WI38 (cell line): ENCODE data around the gene PALD1.

Experiments used
- H3K4me3 ChIP-seq: 2 replicates; pipeline ENCODE4 v1.5.1; 2011; ENCODE audit warnings: low read depth, mild to moderate bottlenecking, control low read depth, low read length
- TF ChIP-seq, protein P1 (sequence below): IDR thresholded peaks from 2 replicates; pipeline ENCODE4 v1.5.1; 2012; ENCODE audit warnings: low read depth, mild to moderate bottlenecking, control low read depth, low read length

Gene PALD1

DNA sequence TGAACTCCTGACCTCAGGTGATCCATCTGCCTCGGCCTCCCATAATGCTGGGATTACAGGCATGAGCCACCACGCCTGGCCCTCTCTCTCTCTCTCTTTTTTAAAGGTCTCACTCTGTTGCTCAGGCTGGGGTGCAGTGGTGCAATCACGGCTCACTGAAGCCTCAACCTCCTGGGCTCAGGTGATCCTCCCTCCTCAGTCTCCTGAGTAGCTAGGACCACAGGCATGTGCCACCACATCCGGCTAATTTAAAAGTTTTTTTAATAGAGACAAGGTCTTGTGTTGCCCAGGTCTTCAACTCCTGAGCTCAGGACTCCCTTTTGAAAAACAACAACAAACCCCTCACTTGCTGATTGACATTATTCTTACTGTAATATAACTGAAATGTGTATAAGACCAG, 11.6 kb downstream of the PALD1 start:
- no peak overlapping the region for H3K4me3 ChIP-seq
- TF ChIP-seq, protein P1, sequence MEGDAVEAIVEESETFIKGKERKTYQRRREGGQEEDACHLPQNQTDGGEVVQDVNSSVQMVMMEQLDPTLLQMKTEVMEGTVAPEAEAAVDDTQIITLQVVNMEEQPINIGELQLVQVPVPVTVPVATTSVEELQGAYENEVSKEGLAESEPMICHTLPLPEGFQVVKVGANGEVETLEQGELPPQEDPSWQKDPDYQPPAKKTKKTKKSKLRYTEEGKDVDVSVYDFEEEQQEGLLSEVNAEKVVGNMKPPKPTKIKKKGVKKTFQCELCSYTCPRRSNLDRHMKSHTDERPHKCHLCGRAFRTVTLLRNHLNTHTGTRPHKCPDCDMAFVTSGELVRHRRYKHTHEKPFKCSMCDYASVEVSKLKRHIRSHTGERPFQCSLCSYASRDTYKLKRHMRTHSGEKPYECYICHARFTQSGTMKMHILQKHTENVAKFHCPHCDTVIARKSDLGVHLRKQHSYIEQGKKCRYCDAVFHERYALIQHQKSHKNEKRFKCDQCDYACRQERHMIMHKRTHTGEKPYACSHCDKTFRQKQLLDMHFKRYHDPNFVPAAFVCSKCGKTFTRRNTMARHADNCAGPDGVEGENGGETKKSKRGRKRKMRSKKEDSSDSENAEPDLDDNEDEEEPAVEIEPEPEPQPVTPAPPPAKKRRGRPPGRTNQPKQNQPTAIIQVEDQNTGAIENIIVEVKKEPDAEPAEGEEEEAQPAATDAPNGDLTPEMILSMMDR: no peak

DNA sequence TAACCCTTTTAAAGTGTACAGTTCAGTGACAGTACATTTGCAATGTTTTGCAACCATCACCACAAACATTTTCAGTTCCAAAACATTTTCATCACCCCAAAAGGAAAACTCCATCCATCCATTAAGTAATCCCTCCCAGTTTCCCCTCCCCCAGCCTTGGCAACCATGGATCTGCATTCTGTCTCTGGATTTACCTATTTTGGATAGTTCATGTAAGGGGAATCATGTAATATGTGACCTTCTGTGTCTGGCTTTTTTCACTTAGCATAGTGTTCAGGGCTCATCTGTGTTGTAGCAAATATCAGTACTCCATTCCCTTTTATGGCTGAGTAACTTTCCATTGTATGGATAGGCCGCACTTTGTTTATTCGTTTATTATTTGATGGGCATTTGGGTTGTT, 13.0 kb downstream of the PALD1 start:
- no peak overlapping the region for H3K4me3 ChIP-seq
- TF ChIP-seq, protein P1: no peak

DNA sequence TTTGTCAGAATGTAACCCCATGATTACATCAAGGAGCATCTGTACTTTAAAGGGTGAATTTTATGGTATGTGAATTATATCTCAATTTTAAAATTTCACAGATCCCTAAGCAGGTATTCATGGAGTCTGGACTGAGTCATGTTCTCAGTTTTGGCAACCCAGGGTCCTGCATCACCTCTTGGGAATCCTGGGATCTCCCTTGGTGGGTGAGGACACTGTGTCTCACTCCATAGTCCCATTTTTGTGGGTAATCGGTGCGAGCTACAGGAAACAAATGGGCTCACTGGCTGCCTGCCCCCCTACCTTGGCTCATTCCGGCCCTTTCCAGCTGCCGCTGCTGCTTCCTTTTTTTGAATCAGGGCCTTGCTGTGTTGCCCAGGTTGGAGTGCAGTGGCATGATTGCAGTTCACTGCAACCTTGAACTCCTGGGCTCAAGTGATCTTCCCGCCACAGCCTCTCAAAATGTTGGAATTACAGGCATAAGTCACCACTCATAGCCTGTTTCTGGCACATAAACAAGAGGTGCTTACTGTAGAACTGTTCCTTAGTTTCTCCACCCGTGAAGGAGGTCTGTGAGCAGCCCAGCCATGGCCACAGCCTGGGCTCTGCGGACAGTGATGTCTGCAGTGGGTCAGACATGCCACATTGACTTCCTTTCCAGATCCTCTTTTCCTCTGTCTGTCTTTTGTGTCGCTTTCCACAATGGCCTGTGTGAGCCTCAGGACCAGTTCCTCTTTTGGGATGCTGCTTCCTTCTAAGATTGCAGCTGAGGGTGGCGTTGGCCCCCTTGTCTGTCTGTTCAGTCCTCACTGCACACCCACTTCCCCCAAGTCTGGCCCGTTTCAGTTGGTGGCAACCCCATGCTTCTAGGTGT, 14.5 kb downstream of the PALD1 start:
- H3K4me3 ChIP-seq: no peak overlapping the region

DNA sequence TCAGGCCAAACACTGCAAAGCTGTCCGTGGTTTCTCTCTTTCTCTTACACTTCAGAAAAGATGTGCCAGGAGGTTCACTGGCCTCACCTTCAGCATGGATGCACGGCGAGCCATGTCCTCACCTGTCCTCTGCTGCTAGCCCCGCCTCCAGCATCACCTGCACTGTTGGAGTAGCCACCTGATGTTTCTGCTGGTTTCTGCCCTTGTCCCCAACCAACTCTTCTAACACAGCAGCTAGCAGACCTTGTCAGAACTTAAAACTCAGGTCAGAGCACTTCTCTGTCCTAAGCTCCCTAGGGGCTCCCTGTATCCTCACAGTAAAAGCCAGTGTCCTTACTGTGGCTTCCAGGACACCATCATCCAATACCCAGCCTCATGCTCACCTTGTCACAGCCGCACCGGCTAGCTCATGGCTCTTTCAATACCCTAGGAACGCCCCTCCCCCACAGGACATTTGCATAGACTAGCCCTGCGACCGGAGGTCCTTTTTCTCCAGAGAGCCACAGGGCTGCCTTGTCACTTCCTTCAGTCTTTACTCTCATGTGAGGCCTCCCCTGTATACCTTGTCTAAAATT, 15.2 kb downstream of the PALD1 start:
- no peak overlapping the region for H3K4me3 ChIP-seq
- TF ChIP-seq, protein P1: no peak

More for the DNA sequence above, 14.5 kb downstream of the PALD1 start:
- TF ChIP-seq, protein P1: no peak

DNA sequence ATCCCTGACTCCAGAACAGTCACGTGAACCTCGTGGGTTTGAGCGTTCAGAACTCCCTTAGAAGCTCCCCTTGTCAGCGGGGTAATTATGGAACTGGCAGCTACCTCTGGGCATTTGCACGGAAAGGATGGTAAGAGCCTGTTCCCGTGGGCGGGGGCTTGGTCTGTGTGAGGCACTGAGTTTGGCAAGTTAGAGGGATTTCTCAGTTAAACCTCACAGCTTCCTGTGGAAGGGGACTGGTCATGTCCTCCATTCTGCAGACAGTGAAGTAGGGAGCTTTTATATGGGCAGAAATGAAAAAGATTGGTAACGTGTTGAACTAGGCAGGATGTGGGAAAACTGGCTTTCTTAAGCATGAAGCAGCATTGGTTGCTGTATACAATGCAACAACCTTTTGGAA, 16.0 kb downstream of the PALD1 start:
- TF ChIP-seq, protein P1: no peak
- no peak overlapping the region for H3K4me3 ChIP-seq

DNA sequence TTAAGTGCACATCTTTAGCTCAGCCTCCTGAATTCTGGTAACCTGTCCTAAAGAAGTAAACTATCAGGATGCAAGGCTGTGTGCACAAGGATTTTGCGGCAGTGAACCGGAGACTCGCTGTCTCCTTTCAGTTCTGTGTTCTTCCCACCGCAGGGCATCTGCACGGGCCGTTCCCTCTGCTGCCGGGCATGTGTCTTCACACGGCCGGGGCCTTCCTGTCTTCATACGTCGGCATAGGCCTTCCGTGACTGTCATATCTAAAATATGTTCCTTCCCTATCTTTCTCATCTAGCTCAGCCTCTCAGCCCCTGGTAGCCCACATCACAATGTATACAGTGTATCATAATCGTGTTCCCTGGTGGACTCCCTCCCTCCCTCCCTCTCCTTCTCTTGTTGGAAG, 16.4 kb downstream of the PALD1 start:
- TF ChIP-seq, protein P1: no peak
- H3K4me3 ChIP-seq: no peak overlapping the region

DNA sequence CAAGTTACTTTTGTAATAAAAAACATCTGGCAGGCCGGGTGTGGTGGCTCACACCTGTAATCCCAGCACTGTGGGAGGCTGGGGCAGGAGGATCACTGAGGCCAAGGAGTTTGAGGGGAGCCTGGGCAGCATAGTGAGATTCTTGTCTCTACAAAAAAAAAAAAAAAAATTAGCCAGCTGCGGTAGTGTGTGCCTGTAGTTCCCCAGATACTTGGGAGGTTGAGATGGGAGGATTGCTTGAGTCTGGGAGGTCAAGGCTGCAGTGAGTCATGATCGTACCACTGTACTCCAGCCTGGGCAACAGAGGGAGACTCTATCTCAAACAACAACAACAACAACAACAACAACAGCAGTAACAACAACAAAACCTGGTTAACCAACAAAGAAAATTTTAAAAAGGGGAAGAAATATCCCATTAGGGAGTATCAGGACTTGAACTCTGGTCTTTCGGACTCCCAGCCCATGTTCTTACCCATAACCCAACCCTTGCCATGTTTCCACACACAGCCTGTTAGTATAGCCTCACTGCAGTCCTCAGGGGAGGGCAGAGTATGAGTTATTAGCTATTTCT, 17.2 kb downstream of the PALD1 start:
- no peak overlapping the region for H3K4me3 ChIP-seq

More for the DNA sequence above, 17.2 kb downstream of the PALD1 start:
- TF ChIP-seq, protein P1: no peak
